Eye (tissue), 1 donor: ENCODE measurements around the gene DOCK8.
"Not testable (repeated sequence)": the region's sequence is repeated elsewhere in the genome, so short reads cannot be mapped to it uniquely, and the experiment has no call there.

Experiments used
- DNase-seq: peaks from one replicate; pipeline ENCODE4 v3.0.0-alpha.2; 2015

Gene DOCK8

GRCh38 chr9:227860-228259, 13.2 kb downstream of the DOCK8 start:
- DNase-seq, result no peak

GRCh38 chr9:228929-229695, 14.4 kb downstream of the DOCK8 start:
- no peak for DNase-seq

GRCh38 chr9:231625-232024, 17.0 kb downstream of the DOCK8 start:
- not testable (repeated sequence) for DNase-seq

- DNase-seq, result not testable (repeated sequence)
Measured at GRCh38 chr9:233708-234107, 19.0 kb downstream of the DOCK8 start.

- no peak for DNase-seq
Measured at GRCh38 chr9:237141-237857, 22.6 kb downstream of the DOCK8 start.

- no peak for DNase-seq
Measured at GRCh38 chr9:237858-238345, 23.2 kb downstream of the DOCK8 start.

- DNase-seq, result no peak
Measured at GRCh38 chr9:242461-243080, 27.9 kb downstream of the DOCK8 start.

GRCh38 chr9:248278-248961, 33.8 kb downstream of the DOCK8 start:
- DNase-seq, result no peak

- DNase-seq, result no peak
Measured at GRCh38 chr9:249025-249424, 34.4 kb downstream of the DOCK8 start.

- peak; percentile 10 for DNase-seq
Measured at GRCh38 chr9:250039-250438, 35.4 kb downstream of the DOCK8 start.

GRCh38 chr9:250625-251024, 36.0 kb downstream of the DOCK8 start:
- no peak for DNase-seq

- no peak for DNase-seq
Measured at GRCh38 chr9:251398-251797, 36.7 kb downstream of the DOCK8 start.

GRCh38 chr9:253539-253938, 38.9 kb downstream of the DOCK8 start:
- DNase-seq, result no peak

- DNase-seq, result no peak
Measured at GRCh38 chr9:254516-254915, 39.9 kb downstream of the DOCK8 start.

- DNase-seq, result no peak
Measured at GRCh38 chr9:257957-258356, 43.3 kb downstream of the DOCK8 start.

GRCh38 chr9:259405-260404, 45.0 kb downstream of the DOCK8 start:
- DNase-seq, result no peak

- DNase-seq, result no peak
Measured at GRCh38 chr9:264231-264630, 49.6 kb downstream of the DOCK8 start.

GRCh38 chr9:265209-265870, 50.7 kb downstream of the DOCK8 start:
- DNase-seq, result no peak

- DNase-seq, result no peak
Measured at GRCh38 chr9:266228-266627, 51.6 kb downstream of the DOCK8 start.

GRCh38 chr9:268616-269015, 54.0 kb downstream of the DOCK8 start:
- DNase-seq, result no peak

GRCh38 chr9:269081-269711, 54.5 kb downstream of the DOCK8 start:
- DNase-seq, result no peak
